Prostate gland (tissue), 2 donors: ENCODE data around the gene IL1RAPL1. TPM values are rescaled to one million over a fixed set of nuclear protein-coding genes. Genes with fewer than 3 reads are reported as not detected.

Source experiments
- DNase-seq: peaks from one replicate; pipeline ENCODE4 v3.0.0-alpha.2; 2019; ENCODE audit warnings: low spot score
- H3K27ac ChIP-seq, 2 donors: fragments of 200-600 bp; sonication (generic); 2 replicates each; pipeline ENCODE4 v1.5.1; 2017 to 2019
- H3K27me3 ChIP-seq: fragments of 200-600 bp; sonication (generic); replicated peaks from 2 replicates; pipeline ENCODE4 v1.5.1; 2019; ENCODE audit not compliant: insufficient read depth
- H3K36me3 ChIP-seq, 2 donors: fragments of 200-600 bp; sonication (generic); 1 replicate in 1 of 2; 2 replicates in 1 of 2; pipeline versions ENCODE4 v1.5.1 to v1.8.1; 2017 to 2019
- H3K4me1 ChIP-seq: fragments of 200-600 bp; sonication (generic); replicated peaks from 2 replicates; pipeline ENCODE4 v1.5.1; 2019
- H3K4me3 ChIP-seq, 2 donors: fragments of 200-600 bp; sonication (generic); 2 replicates each; pipeline ENCODE4 v1.5.1; 2017 to 2019
- H3K9me3 ChIP-seq: fragments of 200-600 bp; sonication (generic); 2 replicates; pipeline ENCODE4 v1.5.1; 2017
- CTCF ChIP-seq, 4 experiments: fragments of 200-600 bp in 2 of 4; fragments of 450-650 bp in 2 of 4; sonication (generic) in 2 of 4; IDR thresholded peaks; 1 replicate in 3 of 4; 2 replicates in 1 of 4; pipeline ENCODE4 v1.5.1; 2016 to 2019; ENCODE audit warnings: antibody characterized with exemption in 4 of 4, mild to moderate bottlenecking in 2 of 4, moderate library complexity in 2 of 4
- POLR2A ChIP-seq: fragments of 450-650 bp; IDR thresholded peaks from one replicate; pipeline ENCODE4 v1.6.1; 2016; ENCODE audit warnings: antibody characterized with exemption, mild to moderate bottlenecking
- POLR2AphosphoS5 ChIP-seq: sonication (generic); formaldehyde crosslinking; IDR thresholded peaks from one replicate; pipeline ENCODE4 v1.6.1; 2017; ENCODE audit warnings: antibody characterized with exemption
- WGBS: methylation state at CpG from one replicate; pipeline ENCODE4 v1.1.5; 2018; 5-methylcytosine and 5-hydroxymethylcytosine counted together
- intact Hi-C: fragments of 100-400 bp; cut with DNase I; formaldehyde crosslinking; loops from one replicate; pipeline ENCODE4 v1.14.2; 2022
- total RNA-seq, 2 donors: library from RNA; depleted of rRNA; stranded (reverse); fragments of >200 nt; gene quantifications; one replicate each; pipeline ENCODE4 v1.1.0, GENCODE V29; 2016

IL1RAPL1 gene
- total RNA-seq, 2 donors from 2014 or later, result 0.23 TPM

GRCh38 chrX:29555465-29556091 lies 968.3 kb downstream of the IL1RAPL1 start:
- DNase-seq, result no peak
- intact Hi-C loops, result no loop called here
- H3K36me3 ChIP-seq, result no peaks in the 10 kb centered on the region
- 81% methylated on average over 1 of the region's 1 CpG for WGBS
- H3K4me1 ChIP-seq, result no peaks in the 10 kb centered on the region
- H3K27ac ChIP-seq, result no peak overlapping the region
- H3K27me3 ChIP-seq, result no peaks in the 10 kb centered on the region
- no peaks in the 10 kb centered on the region for H3K9me3 ChIP-seq
- TF ChIP-seq POLR2AphosphoS5 (no peak), POLR2A (no peak), CTCF (IDR thresholded peaks at IDR 0.05) (no peak)
- H3K4me3 ChIP-seq, result no peak overlapping the region

- no peaks in the 10 kb centered on the region for H3K27me3 ChIP-seq
- no peak overlapping the region for H3K27ac ChIP-seq
- no peak overlapping the region for H3K4me3 ChIP-seq
- no peak for DNase-seq
- no peaks in the 10 kb centered on the region for H3K9me3 ChIP-seq
- H3K36me3 ChIP-seq, result no peaks in the 10 kb centered on the region
- no peaks in the 10 kb centered on the region for H3K4me1 ChIP-seq
- WGBS, result 100% methylated on average over 1 of the region's 1 CpG
- no peak for TF ChIP-seq POLR2A
- no peak for TF ChIP-seq POLR2AphosphoS5
- TF ChIP-seq CTCF (IDR thresholded peaks at IDR 0.05), result no peak
- intact Hi-C loops, result no loop called here
Measured at GRCh38 chrX:29560065-29560464, 972.8 kb downstream of the IL1RAPL1 start.

GRCh38 chrX:29561417-29561816 lies 974.2 kb downstream of the IL1RAPL1 start:
- no peaks in the 10 kb centered on the region for H3K27me3 ChIP-seq
- no peaks in the 10 kb centered on the region for H3K4me1 ChIP-seq
- H3K9me3 ChIP-seq, result no peaks in the 10 kb centered on the region
- no peak overlapping the region for H3K27ac ChIP-seq
- TF ChIP-seq POLR2AphosphoS5, result no peak
- no peak for TF ChIP-seq CTCF (IDR thresholded peaks at IDR 0.05)
- TF ChIP-seq POLR2A, result no peak
- no peak for DNase-seq
- WGBS, result 88% methylated on average over 3 of the region's 3 CpGs
- intact Hi-C loops, result no loop called here
- H3K36me3 ChIP-seq, result no peaks in the 10 kb centered on the region
- H3K4me3 ChIP-seq, result no peak overlapping the region

DNA sequence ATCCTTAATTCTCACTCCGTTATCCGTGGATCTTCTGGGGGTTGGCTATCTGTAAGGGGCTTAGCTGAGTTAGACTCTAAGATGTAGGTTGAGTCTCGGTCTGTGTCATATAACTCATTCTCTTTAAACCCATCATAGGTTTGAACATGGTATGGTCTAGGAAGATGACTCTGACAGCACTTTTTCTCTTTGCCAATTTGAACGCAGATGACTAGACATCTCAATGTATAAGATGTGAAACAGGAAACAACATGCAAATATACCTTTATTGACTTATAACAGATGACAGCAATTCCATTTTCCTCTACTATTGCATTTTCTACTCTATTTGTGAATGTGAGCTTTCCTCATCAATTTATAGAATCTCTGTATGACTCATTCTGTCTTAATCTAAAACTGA lies 993.3 kb downstream of the IL1RAPL1 start:
- TF ChIP-seq POLR2A (no peak), CTCF (IDR thresholded peaks at IDR 0.05) (no peak), POLR2AphosphoS5 (no peak)
- Histone ChIP-seq H3K27me3 (no peaks in the 10 kb centered on the region), H3K9me3 (no peaks in the 10 kb centered on the region), H3K27ac (no peak overlapping the region), H3K36me3 (no peaks in the 10 kb centered on the region), H3K4me1 (no peaks in the 10 kb centered on the region), H3K4me3 (no peak overlapping the region)
- DNase-seq, result no peak
- WGBS, result 96% methylated on average over 4 of the region's 4 CpGs
- intact Hi-C loops, result no loop called here

DNA sequence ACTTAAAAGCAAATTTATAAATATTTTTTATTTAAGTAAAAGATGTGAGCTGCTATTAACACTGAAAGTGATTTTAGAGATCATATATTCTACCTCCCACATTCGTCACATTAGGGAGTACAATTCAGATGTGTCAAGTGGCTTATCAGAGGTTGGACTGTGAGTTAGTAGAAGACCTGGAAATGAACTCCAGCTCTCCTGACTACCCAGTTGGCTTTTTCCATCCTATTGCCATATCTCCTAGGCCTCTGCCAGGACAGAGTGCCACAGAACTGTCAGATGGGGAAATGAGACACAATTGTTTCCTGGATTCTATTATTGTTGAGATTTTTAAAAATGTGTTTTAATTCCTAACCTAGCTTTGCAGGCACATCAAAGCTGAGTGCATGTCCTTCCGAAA lies 994.0 kb downstream of the IL1RAPL1 start:
- Histone ChIP-seq H3K27ac (no peak overlapping the region), H3K9me3 (no peaks in the 10 kb centered on the region), H3K4me1 (no peaks in the 10 kb centered on the region), H3K36me3 (no peaks in the 10 kb centered on the region), H3K4me3 (no peak overlapping the region), H3K27me3 (no peaks in the 10 kb centered on the region)
- no peak for DNase-seq
- TF ChIP-seq POLR2AphosphoS5 (no peak), POLR2A (no peak), CTCF (IDR thresholded peaks at IDR 0.05) (no peak)
- 84% methylated on average over 2 of the region's 2 CpGs for WGBS
- intact Hi-C loops, result no loop called here
